Activated T-helper 1 cell treated with anti-CD3 and anti-CD28 coated beads, Interleukin-2, amount 50 U/mL, for 16 hours (primary cell): ENCODE measurements around the gene CD164.
A peak's percentile ranks its signal among the peaks of the same experiment; 100 is the strongest.

Experiments used
- DNase-seq, 2 donors: peaks; one replicate each; pipeline ENCODE4 v3.0.0-alpha.2; 2020; ENCODE audit warnings: low read depth in 1 of 2, low spot score in 1 of 2

Gene CD164

GRCh38 chr6:109381747-109382575 lies at the start of gene CD164:
TSS of gene CD164 (minus strand) at chr6:109382467. CDS start at chr6:109382378, 89 bp downstream.
- peak; percentile 40 to 91 for DNase-seq

- no peak for DNase-seq
Measured at GRCh38 chr6:109429496-109429895, 47.2 kb upstream of the CD164 start.

- DNase-seq, result no peak
Measured at GRCh38 chr6:109428889-109429477, 46.7 kb upstream of the CD164 start.

- no peak for DNase-seq
Measured at GRCh38 chr6:109424946-109425345, 42.7 kb upstream of the CD164 start.

- no peak for DNase-seq
Measured at GRCh38 chr6:109421184-109421583, 38.9 kb upstream of the CD164 start.

- no peak for DNase-seq
Measured at GRCh38 chr6:109420751-109421150, 38.5 kb upstream of the CD164 start.

GRCh38 chr6:109417646-109418045 lies 35.4 kb upstream of the CD164 start:
- no peak for DNase-seq

- no peak for DNase-seq
Measured at GRCh38 chr6:109411034-109411433, 28.8 kb upstream of the CD164 start.

- DNase-seq, result no peak
Measured at GRCh38 chr6:109406196-109406595, 23.9 kb upstream of the CD164 start.

- no peak for DNase-seq
Measured at GRCh38 chr6:109397020-109397419, 14.8 kb upstream of the CD164 start.

- no peak for DNase-seq
Measured at GRCh38 chr6:109396046-109396718, 13.9 kb upstream of the CD164 start.

GRCh38 chr6:109393886-109394281 lies 11.6 kb upstream of the CD164 start:
- DNase-seq, result no peak

GRCh38 chr6:109393157-109393885 lies 11.1 kb upstream of the CD164 start:
- no peak for DNase-seq

GRCh38 chr6:109389650-109390274 lies 7.5 kb upstream of the CD164 start:
- DNase-seq, result no peak

GRCh38 chr6:109388265-109388664 lies 6.0 kb upstream of the CD164 start:
- no peak for DNase-seq

GRCh38 chr6:109383438-109383940 lies 1.2 kb upstream of the CD164 start:
- DNase-seq, result no peak

- peak; percentile 86 to 87 for DNase-seq
Measured at GRCh38 chr6:109382576-109383437, 540 bp upstream of the CD164 start.

- no peak for DNase-seq
Measured at GRCh38 chr6:109381061-109381746, 1.1 kb downstream of the CD164 start.

GRCh38 chr6:109379711-109380110 lies 2.6 kb downstream of the CD164 start:
- no peak for DNase-seq
